Measurements from ENCODE around the gene ABR.

ABR gene

GRCh38 chr17:1043601-1044251, 136.1 kb downstream of the ABR start:
- DNase-seq (ENCODE audit: low read depth in 1 of 2, low spot score in 1 of 2), result no peak
- TF ChIP-seq SPI1 (IDR thresholded peaks at IDR 0.05; ENCODE audit: borderline replicate concordance, low read depth) (no peak), REST (IDR thresholded peaks at IDR 0.05; ENCODE audit: insufficient replicate concordance, low read depth) (no peak), POLR2AphosphoS5 (IDR thresholded peaks at IDR 0.05; ENCODE audit: low read depth) (no peak), GABPA (IDR thresholded peaks at IDR 0.05; ENCODE audit: low read depth) (no peak), CTCF (IDR thresholded peaks at IDR 0.05; ENCODE audit: insufficient read depth, low read length) (no peak)
- Histone ChIP-seq H3K4me3 (replicated peaks; ENCODE audit: insufficient read depth, low read length) (no peak overlapping the region), H3K27ac (replicated peaks) (no peak overlapping the region), H3K27me3 (ENCODE audit: insufficient read depth, poor library complexity, severe bottlenecking) (no peaks in the 10 kb centered on the region)

- TF ChIP-seq SPI1 (IDR thresholded peaks at IDR 0.05; ENCODE audit: borderline replicate concordance, low read depth), result no peak
- no peak for TF ChIP-seq POLR2AphosphoS5 (IDR thresholded peaks at IDR 0.05; ENCODE audit: low read depth)
- no peak for TF ChIP-seq GABPA (IDR thresholded peaks at IDR 0.05; ENCODE audit: low read depth)
- no peak for TF ChIP-seq CTCF (IDR thresholded peaks at IDR 0.05; ENCODE audit: insufficient read depth, low read length)
- no peak for TF ChIP-seq REST (IDR thresholded peaks at IDR 0.05; ENCODE audit: insufficient replicate concordance, low read depth)
- Histone ChIP-seq H3K4me3 (replicated peaks; ENCODE audit: insufficient read depth, low read length) (no peak overlapping the region), H3K27me3 (ENCODE audit: insufficient read depth, poor library complexity, severe bottlenecking) (no peaks in the 10 kb centered on the region), H3K27ac (replicated peaks) (no peak overlapping the region)
- no peak for DNase-seq (ENCODE audit: low read depth in 1 of 2, low spot score in 1 of 2)
Measured at GRCh38 chr17:1042486-1042885, 137.3 kb downstream of the ABR start.

- no peaks in the 10 kb centered on the region for H3K27me3 ChIP-seq (ENCODE audit: insufficient read depth, poor library complexity, severe bottlenecking)
- no peak overlapping the region for H3K4me3 ChIP-seq (replicated peaks; ENCODE audit: insufficient read depth, low read length)
- no peak for DNase-seq (ENCODE audit: low read depth in 1 of 2, low spot score in 1 of 2)
- TF ChIP-seq POLR2AphosphoS5 (IDR thresholded peaks at IDR 0.05; ENCODE audit: low read depth), result no peak
- TF ChIP-seq GABPA (IDR thresholded peaks at IDR 0.05; ENCODE audit: low read depth), result no peak
- no peak for TF ChIP-seq CTCF (IDR thresholded peaks at IDR 0.05; ENCODE audit: insufficient read depth, low read length)
- no peak for TF ChIP-seq REST (IDR thresholded peaks at IDR 0.05; ENCODE audit: insufficient replicate concordance, low read depth)
- TF ChIP-seq SPI1 (IDR thresholded peaks at IDR 0.05; ENCODE audit: borderline replicate concordance, low read depth), result no peak
- no peak overlapping the region for H3K27ac ChIP-seq (replicated peaks)
Measured at GRCh38 chr17:1041746-1042145, 138.0 kb downstream of the ABR start.

Measured in HL-60 (cell line).